Activated CD4-positive, alpha-beta memory T cell treated with anti-CD3 and anti-CD28 coated beads, Interleukin-2, amount 10 ng/mL, durations not matched to agents 7 days and 5 days (primary cell): ENCODE data around the gene DCXR. TPM values are rescaled to one million over a fixed set of nuclear protein-coding genes. Genes with fewer than 3 reads are reported as not detected.

Source experiments
- CTCF ChIA-PET: fragments of 350-600 bp; sonication (Branson Sonifier 250); formaldehyde crosslinking; loops from one replicate; lab custom pipeline; 2021; ENCODE audit warnings: antibody characterized with exemption, inconsistent platforms; lab: Charles Lee
- POLR2A ChIA-PET: fragments of 350-600 bp; sonication (Branson Sonifier 250); formaldehyde crosslinking; loops from one replicate; lab custom pipeline; 2021; ENCODE audit warnings: antibody characterized with exemption; lab: Charles Lee
- DNase-seq: peaks from one replicate; pipeline ENCODE4 v3.0.0-alpha.2; 2020
- H3K27ac Mint-ChIP-seq: one replicate; pipeline ENCODE4 v1.8.0; 2021; ENCODE audit warnings: mild to moderate bottlenecking, mixed read lengths
- H3K27me3 Mint-ChIP-seq: one replicate; pipeline ENCODE4 v1.8.0; 2021; ENCODE audit warnings: mixed read lengths
- H3K36me3 Mint-ChIP-seq: one replicate; pipeline ENCODE4 v1.8.0; 2021; ENCODE audit warnings: low read depth, mixed read lengths
- H3K4me1 Mint-ChIP-seq: one replicate; pipeline ENCODE4 v1.8.0; 2021; ENCODE audit warnings: mixed read lengths
- H3K4me3 Mint-ChIP-seq: one replicate; pipeline ENCODE4 v1.8.0; 2021; ENCODE audit warnings: mild to moderate bottlenecking, mixed read lengths
- H3K9me3 Mint-ChIP-seq: one replicate; pipeline ENCODE4 v1.8.0; 2021; ENCODE audit warnings: mixed read lengths
- total RNA-seq, 2 experiments: library from RNA; stranded (reverse); gene quantifications; one replicate each; pipeline ENCODE4 v1.2.3, GENCODE V29; 2021

DCXR gene
- total RNA-seq, 2 experiments from 2014 or later, result 93.9 to 95.2 TPM

DNA sequence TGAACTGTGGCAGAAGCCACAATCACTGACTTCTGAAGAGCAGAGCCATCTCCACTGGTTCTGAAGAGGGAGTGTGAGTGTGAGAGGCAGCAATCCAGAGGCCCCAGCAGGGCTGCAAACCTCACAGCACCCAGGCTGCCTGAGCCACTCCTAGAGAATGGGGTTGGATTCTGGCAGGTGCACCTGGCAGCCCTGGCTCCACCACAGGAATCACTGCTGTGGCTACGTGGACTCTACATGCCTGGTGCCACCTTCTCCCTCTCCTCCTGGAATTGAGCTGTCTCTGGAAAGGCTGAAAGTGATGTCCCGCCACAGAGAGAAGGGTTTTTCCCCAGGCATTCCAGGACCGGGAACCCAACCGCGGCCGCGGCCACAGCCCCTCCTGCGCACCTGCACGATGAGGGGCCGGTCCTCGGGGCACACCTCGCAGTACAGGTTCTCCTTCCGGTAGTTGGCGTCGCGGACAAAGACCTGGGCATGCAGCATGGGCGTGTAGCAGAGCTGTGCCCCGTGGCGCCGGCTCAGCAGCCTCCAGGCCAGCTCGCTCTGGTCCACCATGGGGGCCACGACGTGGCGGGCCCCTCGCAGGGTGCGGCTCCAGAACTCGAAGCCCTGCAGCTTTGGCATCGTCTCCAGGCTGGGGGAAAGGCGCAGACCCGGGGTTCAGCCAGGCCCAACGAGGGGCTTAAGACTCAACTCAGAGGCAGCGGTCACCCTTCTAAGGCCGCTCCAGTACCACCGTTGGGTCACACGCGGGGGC is 27.1 kb upstream of the DCXR start:
- Mint-ChIP-seq H3K27me3 (no peaks in the 10 kb centered on the region), H3K27ac (peak overlapping the region; percentile 26), H3K36me3 (peaks cover 3% of the 10 kb centered on the region), H3K9me3 (no peaks in the 10 kb centered on the region), H3K4me3 (peak overlapping the region; percentile 67), H3K4me1 (peaks cover 17% of the 10 kb centered on the region)
- POLR2A ChIA-PET, result interaction anchor here (1.0 to 2.3 kb wide), 10 partner anchors 9 to 210 kb away, joined by 3 to 16 read pairs (median 6); partner anchors contain the start of genes CSNK1D, DCXR, FASN and GPS1
- CTCF ChIA-PET, result no interaction called here
- no peak for DNase-seq

DNA sequence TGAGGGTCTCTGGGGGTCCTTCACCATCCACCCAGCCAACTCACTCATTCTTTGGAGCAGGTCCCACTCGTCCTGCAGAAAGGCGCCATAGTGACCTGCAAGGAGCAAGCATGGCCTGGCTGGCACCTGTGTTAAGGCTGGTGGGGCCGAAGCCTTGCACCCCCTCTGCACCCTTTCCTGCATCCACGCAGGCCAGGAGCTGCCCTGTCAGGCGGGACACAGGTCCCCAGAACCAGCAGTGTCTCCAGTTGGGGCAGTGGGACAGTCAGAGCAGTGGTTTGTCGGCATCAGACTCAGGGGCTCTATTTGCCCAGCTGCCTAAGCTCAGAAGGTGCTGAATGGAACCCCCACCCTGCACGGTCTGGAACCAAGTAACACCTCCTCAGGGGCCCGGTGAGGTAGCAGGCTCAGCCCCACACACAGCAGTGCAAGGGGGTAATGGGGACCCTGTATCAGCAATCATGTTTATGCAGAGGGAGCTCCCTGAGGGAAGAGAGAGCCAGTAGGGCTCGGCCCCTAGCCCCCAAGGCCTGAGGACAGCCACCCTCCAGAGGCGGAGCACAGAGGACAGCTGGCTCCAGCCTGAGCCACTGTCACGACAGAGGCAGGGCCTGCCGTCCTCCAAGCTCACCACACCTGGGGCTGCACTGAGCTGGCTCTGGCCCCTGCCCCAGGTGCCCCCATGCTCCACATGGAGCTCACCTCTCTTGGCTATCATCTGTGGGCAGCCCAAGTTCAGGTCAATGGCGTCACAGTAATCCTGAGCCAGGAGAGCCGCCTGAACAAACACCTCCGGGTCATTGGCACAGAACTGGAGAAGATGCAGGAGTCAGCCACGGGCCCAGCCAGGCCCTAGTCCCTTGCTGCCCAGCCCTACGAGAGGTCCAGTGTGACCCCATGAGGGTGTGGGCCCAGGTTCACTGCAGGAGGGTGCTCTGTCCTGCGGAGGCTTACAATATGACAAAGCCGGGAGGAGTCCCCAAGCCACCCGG is 26.2 kb upstream of the DCXR start:
- H3K9me3 Mint-ChIP-seq, result no peaks in the 10 kb centered on the region
- peaks cover 3% of the 10 kb centered on the region for H3K36me3 Mint-ChIP-seq
- H3K4me1 Mint-ChIP-seq, result peaks cover 17% of the 10 kb centered on the region
- H3K4me3 Mint-ChIP-seq, result peak overlapping the region; percentile 67
- no peak for DNase-seq
- H3K27ac Mint-ChIP-seq, result no peak overlapping the region
- H3K27me3 Mint-ChIP-seq, result no peaks in the 10 kb centered on the region
- POLR2A ChIA-PET, result interaction anchor here (1.0 to 2.0 kb wide), 5 partner anchors 10 to 204 kb away, joined by 3 to 8 read pairs (median 3); partner anchors contain the start of genes FASN and GPS1
- CTCF ChIA-PET, result no interaction called here

DNA sequence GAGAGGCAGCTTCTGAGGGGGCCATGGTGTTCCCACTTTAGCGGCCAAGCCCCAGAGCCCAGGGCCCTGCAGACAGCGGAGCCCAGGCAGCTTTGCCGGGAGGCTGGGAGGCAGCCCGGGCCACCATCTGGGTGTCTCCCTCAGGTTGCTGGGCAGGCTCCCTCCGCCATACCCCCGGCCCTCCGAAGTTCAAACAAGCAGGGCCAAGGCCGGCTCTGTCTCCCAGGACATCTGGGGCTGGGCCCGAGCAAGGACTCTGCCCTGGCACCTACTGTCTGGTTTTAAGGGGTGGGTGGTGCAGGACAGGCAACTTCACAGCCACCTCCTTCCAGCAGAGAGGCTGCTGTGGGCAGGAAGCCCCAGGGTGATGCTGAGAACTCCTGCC is 25.5 kb upstream of the DCXR start:
- CTCF ChIA-PET, result no interaction called here
- H3K27me3 Mint-ChIP-seq, result no peaks in the 10 kb centered on the region
- no peak overlapping the region for H3K27ac Mint-ChIP-seq
- peaks cover 17% of the 10 kb centered on the region for H3K4me1 Mint-ChIP-seq
- no peaks in the 10 kb centered on the region for H3K9me3 Mint-ChIP-seq
- peaks cover 4% of the 10 kb centered on the region for H3K36me3 Mint-ChIP-seq
- H3K4me3 Mint-ChIP-seq, result no peak overlapping the region
- no peak for DNase-seq
- POLR2A ChIA-PET, result interaction anchor here (1.5 kb wide), 1 partner anchor 13 kb away, joined by 3 read pairs; no protein-coding TSS in a partner anchor

DNA sequence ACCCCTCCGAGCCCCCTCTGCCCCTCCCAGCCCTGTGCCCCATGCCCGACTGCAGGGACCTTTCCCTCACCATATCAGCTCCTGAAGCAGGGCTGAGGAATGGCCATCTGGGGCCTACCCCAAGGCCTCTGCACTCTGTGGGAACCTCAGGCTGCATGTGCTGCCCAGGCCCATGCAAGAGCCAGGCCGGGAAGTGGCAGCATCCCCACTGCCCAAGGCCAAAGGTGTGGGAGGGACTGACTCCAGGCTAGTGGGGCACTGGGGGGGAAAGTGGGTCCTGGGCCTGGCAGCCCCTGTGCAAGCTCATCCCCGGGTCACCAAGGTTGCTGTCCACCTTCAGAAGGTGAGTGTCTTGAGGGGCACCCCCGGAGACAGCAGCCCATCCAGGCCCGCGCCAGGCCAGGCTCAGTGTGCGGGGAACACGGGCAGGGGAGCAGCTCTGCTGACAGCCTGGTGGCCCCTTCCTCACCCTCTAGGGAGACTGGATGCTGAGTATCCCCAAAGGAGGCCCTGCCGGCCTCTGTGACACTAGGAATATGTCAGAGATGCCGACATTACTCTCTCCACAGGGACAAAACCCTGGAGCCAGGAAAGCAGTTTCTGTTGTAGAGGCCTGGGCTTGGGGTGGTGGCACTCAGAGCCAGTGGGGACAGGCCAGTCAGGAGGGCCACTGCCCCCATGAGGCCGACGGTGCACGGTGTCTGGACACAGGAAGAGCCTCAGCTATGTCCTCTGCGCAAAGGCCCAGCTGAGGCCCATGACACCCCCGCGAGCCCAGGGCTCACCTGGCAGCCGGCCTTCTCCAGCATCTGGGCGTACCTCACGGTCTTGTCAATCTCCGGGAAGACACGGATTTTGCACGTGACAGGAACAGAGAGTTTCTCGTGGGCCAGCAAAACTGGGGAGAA is 24.8 kb upstream of the DCXR start:
- POLR2A ChIA-PET, result no interaction called here

DNA sequence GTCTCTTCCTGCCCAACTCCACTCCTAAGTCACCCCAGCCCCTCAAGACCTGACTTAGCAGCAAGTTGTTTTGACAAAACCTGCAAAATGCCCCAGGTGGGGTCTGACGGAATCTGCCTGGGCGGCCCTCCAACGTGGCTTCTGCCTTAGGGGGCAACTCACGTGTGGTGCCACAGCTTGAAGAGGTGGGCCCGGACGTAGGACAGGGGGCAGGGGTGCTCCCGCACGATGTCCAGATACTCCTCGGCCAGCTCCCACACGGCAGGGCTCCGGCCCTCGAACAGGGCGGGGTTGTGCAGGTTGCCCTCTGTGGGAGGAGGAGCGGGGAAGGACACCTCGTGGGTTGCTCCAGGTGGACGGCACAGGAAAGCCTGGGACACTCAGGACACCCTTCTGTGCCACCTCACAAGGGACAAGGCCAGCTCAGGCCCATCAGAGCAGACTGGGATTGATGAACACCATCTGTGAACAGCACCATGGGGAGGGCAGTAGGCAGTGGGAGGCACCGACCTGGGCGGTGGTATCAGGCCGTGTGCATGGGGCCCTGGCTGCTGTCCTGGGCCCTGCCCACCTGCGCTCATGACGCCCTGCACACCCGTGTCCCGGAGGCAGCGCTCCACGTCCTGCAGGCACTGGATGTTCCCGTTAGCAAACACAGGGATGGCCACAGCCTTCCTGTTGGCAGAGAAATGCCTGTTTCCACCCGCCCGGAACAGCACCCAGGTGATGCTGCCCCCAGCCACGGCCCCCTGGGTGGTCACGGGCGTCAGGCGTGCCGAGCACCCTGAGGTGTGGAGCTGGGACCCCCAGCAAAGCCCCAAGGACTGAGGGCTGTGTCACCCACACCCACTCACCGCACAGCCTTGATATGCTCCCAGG is 23.8 kb upstream of the DCXR start:
- CTCF ChIA-PET, result no interaction called here
- Mint-ChIP-seq H3K27me3 (no peaks in the 10 kb centered on the region), H3K4me3 (no peak overlapping the region), H3K27ac (no peak overlapping the region), H3K4me1 (peaks cover 12% of the 10 kb centered on the region), H3K9me3 (no peaks in the 10 kb centered on the region), H3K36me3 (peaks cover 7% of the 10 kb centered on the region)
- DNase-seq, result no peak
- POLR2A ChIA-PET, result no interaction called here

More for the DNA sequence above, 24.8 kb upstream of the DCXR start:
- no peak for DNase-seq
- H3K4me3 Mint-ChIP-seq, result no peak overlapping the region
- H3K27me3 Mint-ChIP-seq, result no peaks in the 10 kb centered on the region
- peaks cover 7% of the 10 kb centered on the region for H3K36me3 Mint-ChIP-seq
- CTCF ChIA-PET, result no interaction called here
- no peak overlapping the region for H3K27ac Mint-ChIP-seq
- H3K9me3 Mint-ChIP-seq, result no peaks in the 10 kb centered on the region
- H3K4me1 Mint-ChIP-seq, result peaks cover 17% of the 10 kb centered on the region

DNA sequence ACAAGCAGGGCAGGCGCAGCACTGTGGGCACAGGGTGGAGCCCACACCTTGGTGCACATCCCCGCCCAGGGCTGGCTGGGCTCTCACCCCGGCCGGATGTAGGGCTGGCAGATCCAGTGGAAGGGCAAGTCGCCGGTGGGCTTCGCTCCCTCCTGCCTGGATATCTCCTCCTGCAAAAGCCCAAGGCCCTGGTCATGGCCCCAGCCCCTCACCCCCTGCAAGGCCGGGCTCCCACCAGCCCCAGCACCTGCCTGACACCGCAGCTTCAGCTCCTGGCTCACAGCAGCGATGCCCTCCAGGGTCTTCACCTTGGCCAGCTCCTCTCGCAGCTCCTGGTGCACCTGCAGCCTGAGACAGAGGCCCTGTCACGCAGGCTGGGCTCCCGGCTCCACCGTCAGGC is 23.1 kb upstream of the DCXR start:
- Mint-ChIP-seq H3K36me3 (peaks cover 7% of the 10 kb centered on the region), H3K4me1 (peaks cover 9% of the 10 kb centered on the region), H3K27me3 (no peaks in the 10 kb centered on the region), H3K4me3 (no peak overlapping the region), H3K9me3 (no peaks in the 10 kb centered on the region), H3K27ac (no peak overlapping the region)
- no peak for DNase-seq
- POLR2A ChIA-PET, result interaction anchor here (1.7 kb wide), 1 partner anchor 25 kb away, joined by 3 read pairs; no protein-coding TSS in a partner anchor
- CTCF ChIA-PET, result no interaction called here

DNA sequence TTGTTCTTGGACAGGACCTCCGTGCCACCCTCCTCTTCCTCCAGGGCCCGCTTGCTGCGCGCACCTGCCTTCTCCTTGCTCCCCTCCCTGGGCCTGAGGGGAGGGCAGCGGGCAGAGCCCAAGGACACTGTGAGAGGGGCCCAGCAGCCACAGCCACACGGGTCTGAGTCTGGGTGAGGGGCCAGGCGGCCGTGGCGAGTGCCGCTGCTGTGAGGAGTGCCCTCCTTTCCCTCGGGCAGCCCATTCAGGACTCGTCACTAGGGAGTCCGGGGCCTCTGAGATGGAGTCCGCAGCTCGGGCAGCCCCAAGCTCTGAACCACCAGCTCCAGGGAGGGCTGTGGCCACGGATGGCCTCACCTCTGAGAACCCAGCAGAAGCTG is 22.5 kb upstream of the DCXR start:
- ChIA-PET CTCF (no interaction called here), POLR2A (interaction anchor here (0.7 to 1.7 kb wide), 2 partner anchors 25 to 67 kb away, joined by 3 read pairs; no protein-coding TSS in a partner anchor)
- no peaks in the 10 kb centered on the region for H3K9me3 Mint-ChIP-seq
- H3K36me3 Mint-ChIP-seq, result peaks cover 11% of the 10 kb centered on the region
- peaks cover 11% of the 10 kb centered on the region for H3K4me1 Mint-ChIP-seq
- H3K4me3 Mint-ChIP-seq, result no peak overlapping the region
- H3K27me3 Mint-ChIP-seq, result no peaks in the 10 kb centered on the region
- no peak overlapping the region for H3K27ac Mint-ChIP-seq
- DNase-seq, result no peak

DNA sequence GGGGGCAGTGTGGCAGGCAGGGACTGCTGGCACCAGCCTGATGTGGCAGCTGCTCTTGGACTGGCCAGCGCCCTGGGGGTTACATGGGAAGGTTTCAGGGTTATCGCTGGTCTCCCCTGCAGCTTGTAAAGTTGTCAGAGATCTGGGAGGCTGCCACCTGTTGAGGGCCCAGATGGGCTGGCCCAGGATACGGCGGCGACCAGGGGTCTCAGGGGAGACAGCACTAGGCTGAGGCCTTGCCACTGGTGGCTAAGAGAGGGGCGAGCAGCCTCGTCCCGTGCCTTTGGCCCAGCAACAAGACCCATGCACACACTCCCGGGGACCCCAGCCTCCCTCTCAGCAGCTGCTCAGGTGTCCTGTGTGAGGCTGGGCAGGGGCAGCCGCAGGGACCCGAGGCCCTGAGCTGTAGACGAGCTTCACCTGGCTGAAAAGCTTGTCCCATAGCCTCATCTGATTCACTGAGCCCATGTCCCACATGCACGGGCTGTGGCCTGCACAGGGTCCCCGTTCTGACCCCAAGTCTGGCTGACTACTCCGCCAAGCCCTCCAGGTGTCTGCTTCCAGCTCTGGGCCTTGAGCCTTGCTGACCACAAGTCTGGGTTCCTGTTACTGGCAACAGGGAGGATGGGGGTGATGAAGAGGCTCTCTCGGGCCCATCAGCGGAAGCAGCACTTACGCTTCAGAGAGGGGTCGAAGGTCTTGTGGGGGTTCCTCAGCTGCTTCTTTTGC is 21.9 kb upstream of the DCXR start:
- H3K4me3 Mint-ChIP-seq, result no peak overlapping the region
- no peak for DNase-seq
- ChIA-PET CTCF (no interaction called here), POLR2A (interaction anchor here (0.7 to 1.7 kb wide), 3 partner anchors 9 to 67 kb away, joined by 3 read pairs; no protein-coding TSS in a partner anchor)
- peaks cover 10% of the 10 kb centered on the region for H3K4me1 Mint-ChIP-seq
- no peaks in the 10 kb centered on the region for H3K9me3 Mint-ChIP-seq
- peaks cover 14% of the 10 kb centered on the region for H3K36me3 Mint-ChIP-seq
- H3K27ac Mint-ChIP-seq, result no peak overlapping the region
- no peaks in the 10 kb centered on the region for H3K27me3 Mint-ChIP-seq

DNA sequence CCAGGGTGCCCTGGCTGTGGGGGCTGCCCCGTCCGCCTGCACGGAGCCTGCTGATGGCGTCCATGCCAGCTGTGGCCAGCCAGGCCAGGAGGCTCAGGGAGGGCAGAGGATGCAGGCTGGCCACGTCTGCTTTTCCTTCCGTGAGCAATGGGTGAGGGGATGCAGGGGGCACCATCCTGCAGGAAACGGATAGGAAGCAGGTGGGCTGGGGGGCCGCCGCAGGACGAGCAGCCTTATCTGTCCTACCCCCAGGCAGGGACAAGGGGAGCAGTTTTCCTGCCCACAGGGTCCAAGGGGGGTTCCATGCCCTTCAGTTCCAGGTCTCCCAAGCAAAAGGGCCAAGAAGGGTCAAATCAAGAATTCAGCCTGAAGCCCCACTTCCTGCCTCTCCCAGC is 21.4 kb upstream of the DCXR start:
- Mint-ChIP-seq H3K4me3 (no peak overlapping the region), H3K9me3 (no peaks in the 10 kb centered on the region), H3K27ac (no peak overlapping the region), H3K4me1 (peaks cover 6% of the 10 kb centered on the region), H3K36me3 (peaks cover 14% of the 10 kb centered on the region), H3K27me3 (no peaks in the 10 kb centered on the region)
- ChIA-PET CTCF (no interaction called here), POLR2A (interaction anchor here (0.7 to 1.7 kb wide), 2 partner anchors 9 to 24 kb away, joined by 3 read pairs; no protein-coding TSS in a partner anchor)
- DNase-seq, result no peak

DNA sequence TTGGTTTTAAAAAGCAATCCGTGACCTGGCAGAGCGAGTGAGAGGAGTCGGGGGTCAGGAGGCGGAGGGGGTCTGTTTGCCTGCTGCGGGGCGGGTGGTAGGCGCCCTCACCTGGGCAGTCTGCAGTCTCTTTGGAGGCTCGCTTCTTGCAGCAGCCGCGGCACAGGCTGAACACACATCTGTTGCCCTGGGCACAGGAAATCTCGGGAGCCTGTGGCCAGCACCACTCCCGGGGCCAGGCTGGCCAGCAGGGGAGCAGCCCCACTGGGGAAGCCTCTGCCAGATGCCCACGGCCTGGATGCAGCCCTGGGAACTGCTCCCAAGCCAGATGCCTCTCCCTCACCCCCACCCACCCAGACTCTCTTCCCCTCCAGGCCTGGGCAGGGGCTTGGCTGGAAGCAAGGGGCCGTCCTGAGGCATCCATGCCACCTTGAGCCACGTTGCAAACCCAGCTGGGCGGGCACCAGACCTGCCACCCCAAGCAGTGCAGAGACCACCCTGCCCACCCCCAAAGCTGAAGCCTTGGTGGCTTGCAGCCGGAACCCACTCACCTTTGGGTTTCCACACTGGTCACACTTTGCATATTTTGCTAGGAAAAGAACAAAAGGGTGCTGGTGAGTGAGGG is 20.8 kb upstream of the DCXR start:
- Mint-ChIP-seq H3K4me1 (peaks cover 10% of the 10 kb centered on the region), H3K4me3 (no peak overlapping the region), H3K27ac (no peak overlapping the region), H3K36me3 (peaks cover 14% of the 10 kb centered on the region), H3K9me3 (no peaks in the 10 kb centered on the region), H3K27me3 (no peaks in the 10 kb centered on the region)
- ChIA-PET POLR2A (interaction anchor here (0.7 kb wide), 1 partner anchor 8 kb away, joined by 3 read pairs; no protein-coding TSS in a partner anchor), CTCF (no interaction called here)
- no peak for DNase-seq
